COLO829 (cell line): ENCODE data around the gene AMZ2.
"Not testable (repeated sequence)": the region's sequence is repeated elsewhere in the genome, so short reads cannot be mapped to it uniquely, and the experiment has no call there.

Experiments
- DNase-seq: peaks from one replicate; pipeline ENCODE4 v3.0.0; 2012; ENCODE audit warnings: low spot score

AMZ2 gene

GRCh38 chr17:68253426-68253825 lies 5.6 kb downstream of the AMZ2 start:
- not testable (repeated sequence) for DNase-seq

- DNase-seq, result no peak
Observed at GRCh38 chr17:68255151-68255550, 7.3 kb downstream of the AMZ2 start.

- no peak for DNase-seq
Observed at GRCh38 chr17:68255731-68256538, 8.1 kb downstream of the AMZ2 start.

DNA sequence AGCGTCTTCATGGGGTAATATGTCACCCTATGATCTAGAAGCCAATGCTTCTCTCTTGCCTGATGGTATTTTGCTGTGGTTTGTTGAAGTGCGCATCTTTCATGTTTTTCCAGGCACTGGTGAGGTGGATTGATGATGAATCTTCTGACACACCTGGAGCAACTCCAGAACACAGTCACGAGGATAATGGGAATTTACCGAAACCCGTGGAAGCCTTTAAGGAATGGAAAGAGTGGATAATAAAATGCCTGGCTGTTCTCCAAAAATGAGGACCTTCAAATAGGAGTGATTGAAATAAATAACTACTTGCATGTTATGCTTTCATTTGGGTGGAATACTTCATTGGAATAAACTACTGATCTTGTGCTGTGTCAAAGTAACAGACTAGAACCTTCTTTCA lies 8.9 kb downstream of the AMZ2 start:
- DNase-seq, result not testable (repeated sequence)

GRCh38 chr17:68257934-68258333 lies 10.1 kb downstream of the AMZ2 start:
- no peak for DNase-seq

GRCh38 chr17:68258890-68259647 lies 11.2 kb downstream of the AMZ2 start:
- not testable (repeated sequence) for DNase-seq

- not testable (repeated sequence) for DNase-seq
Observed at GRCh38 chr17:68259648-68259951, 11.8 kb downstream of the AMZ2 start.

DNA sequence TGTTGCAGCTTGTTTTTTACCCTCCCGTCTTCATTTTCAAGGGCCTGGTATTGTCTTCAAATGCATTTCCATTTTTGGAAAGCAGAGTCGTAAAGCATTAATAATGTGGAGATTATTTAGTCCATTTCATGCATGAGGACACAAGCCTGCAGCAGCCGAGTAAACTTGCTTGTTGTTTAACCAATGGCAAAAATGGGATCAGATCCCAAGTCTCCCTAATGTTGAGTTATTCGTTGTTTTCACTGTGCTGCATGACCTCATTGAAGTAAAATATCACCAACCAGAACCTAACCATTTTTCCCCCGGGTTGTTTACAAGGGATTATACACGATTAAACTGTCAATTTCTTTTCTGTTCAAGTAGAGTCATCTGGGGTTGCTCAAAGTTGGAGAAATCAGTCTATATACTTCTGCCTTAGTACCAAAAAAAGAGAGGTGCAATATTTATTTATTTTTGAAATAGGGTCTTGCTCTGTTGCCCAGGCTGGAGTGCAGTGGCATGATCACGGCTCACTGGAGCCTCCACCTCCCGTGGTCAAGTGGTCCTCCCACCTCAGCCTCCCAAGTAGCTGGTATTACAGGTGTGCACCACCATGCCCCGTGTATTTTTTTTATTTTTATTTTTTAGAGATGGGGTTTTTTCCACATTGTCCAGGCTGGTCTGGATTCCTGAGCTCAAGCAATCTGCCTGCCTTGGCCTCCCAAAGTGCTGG lies 12.4 kb downstream of the AMZ2 start:
- DNase-seq, result no peak

DNA sequence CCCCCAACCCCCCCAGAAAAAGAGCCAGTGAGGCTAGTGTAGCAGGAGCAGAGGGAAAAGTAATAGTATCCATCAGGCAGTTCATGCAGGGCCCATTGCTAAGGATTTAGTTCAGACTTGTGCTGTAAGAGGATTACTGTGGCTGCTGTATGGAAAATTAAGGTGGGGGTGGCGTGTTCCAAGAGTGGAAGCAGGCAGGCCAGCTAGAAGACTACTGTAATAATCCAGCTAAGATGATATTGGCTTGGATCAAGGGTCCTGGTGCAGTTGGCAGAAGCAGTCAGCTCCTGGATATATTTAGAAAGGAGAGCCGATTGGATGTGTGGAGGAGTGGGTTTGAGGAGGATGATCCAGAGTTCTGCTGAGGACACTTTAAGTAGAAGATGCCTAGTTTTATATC lies 14.6 kb downstream of the AMZ2 start:
- DNase-seq, result not testable (repeated sequence)

DNA sequence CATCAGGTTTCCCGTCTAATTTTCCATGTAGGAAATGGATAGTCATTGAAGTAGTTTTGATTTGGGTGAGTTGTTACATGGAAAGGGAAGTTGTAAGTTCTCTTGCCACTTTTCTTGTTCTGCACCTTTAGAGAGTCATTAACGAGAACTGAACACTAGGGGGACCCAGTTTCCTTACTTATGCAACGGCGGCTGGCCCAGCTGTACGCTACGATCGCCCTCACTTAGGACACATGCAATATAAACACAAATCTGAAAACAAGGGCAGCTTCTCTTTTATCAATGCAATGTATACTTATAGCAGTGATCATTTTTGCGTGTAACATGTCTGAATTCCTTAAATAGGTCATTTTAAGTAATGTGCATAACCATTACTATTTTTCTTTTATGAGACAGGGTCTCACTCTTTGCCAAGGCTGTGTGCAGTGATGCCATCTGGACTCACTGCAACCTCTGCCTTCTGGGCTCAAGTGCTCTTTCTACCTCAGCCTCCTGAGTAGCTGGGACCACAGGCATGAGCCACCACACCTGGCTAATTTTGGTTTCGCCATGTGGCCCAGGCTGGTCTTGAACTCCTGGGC lies 15.3 kb downstream of the AMZ2 start:
- peak; percentile 25 for DNase-seq

- not testable (repeated sequence) for DNase-seq
Observed at GRCh38 chr17:68265833-68266232, 18.0 kb downstream of the AMZ2 start.

- no peak for DNase-seq
Observed at GRCh38 chr17:68273722-68274121, 25.9 kb downstream of the AMZ2 start.

DNA sequence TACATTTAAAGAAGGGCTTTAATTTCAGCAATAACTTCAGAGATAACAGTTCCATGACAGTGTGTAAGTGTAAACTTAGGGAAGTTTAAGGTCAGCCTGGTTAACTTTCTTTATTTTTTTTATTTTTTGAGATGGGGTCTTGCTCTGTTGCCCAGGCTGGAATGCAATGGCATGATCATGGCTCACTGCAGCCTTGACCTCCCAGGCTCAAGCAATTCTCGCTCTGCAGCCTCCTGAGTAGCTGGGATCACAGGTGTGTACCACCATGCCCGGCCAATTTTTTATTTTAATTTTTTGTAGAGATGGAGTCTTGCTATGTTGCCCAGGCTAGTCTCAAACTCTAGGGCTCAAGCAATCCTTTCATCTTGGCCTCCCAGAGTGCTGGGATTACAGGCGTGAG lies 28.5 kb downstream of the AMZ2 start:
- not testable (repeated sequence) for DNase-seq

DNA sequence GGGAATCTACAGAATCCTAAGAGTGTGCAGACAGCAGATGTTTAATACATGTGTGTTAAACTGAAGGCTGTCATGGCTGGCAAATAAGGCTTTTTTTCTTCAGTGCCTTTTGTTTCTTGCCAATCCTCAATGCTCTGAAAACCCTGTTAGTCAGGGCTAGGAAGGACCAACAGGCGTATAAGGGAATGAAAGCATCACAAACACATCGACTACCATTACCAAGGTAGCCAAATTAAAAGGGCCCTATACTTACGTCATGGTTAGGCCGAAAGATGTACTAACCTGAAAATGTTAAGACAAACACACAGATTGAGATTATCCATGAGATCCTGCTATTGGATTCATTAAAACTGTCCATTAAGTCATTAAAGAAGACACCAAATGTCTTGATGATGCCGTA lies 30.0 kb downstream of the AMZ2 start:
- no peak for DNase-seq

DNA sequence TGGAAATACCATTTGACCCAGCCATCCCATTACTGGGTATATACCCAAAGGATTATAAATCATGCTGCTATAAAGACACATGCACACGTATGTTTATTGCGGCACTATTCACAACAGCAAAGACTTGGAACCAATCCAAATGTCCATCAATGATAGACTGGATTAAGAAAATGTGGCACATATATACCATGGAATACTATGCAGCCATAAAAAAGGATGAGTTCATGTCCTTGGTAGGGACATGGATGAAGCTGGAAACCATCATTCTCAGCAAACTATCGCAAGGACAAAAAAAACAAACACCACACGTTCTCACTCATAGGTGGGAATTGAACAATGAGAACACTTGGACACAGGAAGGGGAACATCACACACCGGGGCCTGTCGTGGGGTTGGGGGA lies 34.1 kb downstream of the AMZ2 start:
- not testable (repeated sequence) for DNase-seq

DNA sequence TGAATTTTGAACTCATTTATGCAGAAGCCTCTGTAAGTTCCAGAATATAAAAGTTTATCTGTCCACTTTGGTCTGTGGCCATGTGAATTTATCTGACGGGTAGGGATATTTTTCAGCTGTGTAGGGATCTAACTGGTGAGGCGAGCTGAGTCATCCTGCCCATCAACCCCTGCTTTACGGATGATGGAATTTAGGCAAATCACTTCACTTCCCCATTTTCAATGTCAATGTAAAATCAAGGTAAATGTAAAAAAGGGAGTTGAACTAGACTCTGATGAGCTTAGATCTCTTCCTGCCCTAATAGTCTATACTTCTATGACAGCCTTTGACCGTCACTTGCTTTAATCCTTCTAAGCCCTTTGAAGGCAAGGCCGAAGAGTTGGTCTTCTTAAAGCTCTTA lies 40.5 kb downstream of the AMZ2 start:
- DNase-seq, result no peak

- no peak for DNase-seq
Observed at GRCh38 chr17:68288804-68289203, 41.0 kb downstream of the AMZ2 start.

- no peak for DNase-seq
Observed at GRCh38 chr17:68289473-68289872, 41.6 kb downstream of the AMZ2 start.

GRCh38 chr17:68289936-68290267 lies 42.1 kb downstream of the AMZ2 start:
- no peak for DNase-seq

DNA sequence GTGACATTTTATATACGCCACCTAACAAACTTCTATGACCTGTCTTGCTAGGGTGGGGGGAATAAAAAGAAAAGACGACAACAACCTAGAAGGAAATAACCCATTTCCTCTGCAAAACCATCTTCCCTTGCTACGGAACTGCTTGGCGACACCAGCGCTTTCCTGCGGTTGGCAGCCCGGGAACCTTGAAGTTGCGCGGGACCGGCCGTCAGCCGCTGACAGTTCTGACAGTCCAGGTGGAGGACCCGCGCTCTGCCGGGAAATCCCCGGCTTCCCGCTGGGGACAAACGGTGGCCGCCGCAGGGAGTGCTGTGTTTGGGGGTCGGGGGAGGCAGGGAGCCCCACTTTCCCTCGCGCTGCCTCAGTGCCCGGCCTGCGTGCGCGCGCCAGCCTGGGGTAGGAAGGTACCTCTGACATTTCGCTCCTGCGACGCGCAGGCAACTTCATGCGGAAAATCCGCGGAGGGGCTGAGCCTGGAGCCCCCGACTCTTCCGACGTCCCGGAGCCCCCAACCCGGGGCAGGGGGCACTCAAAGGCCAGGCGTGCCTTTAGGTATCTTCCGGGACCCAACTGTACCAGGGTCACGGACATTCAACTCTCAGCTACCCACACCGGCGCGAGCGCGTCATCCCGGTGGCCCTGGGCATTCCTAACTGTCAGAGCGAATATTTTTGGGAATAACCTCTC lies 42.6 kb downstream of the AMZ2 start:
- no peak for DNase-seq

DNA sequence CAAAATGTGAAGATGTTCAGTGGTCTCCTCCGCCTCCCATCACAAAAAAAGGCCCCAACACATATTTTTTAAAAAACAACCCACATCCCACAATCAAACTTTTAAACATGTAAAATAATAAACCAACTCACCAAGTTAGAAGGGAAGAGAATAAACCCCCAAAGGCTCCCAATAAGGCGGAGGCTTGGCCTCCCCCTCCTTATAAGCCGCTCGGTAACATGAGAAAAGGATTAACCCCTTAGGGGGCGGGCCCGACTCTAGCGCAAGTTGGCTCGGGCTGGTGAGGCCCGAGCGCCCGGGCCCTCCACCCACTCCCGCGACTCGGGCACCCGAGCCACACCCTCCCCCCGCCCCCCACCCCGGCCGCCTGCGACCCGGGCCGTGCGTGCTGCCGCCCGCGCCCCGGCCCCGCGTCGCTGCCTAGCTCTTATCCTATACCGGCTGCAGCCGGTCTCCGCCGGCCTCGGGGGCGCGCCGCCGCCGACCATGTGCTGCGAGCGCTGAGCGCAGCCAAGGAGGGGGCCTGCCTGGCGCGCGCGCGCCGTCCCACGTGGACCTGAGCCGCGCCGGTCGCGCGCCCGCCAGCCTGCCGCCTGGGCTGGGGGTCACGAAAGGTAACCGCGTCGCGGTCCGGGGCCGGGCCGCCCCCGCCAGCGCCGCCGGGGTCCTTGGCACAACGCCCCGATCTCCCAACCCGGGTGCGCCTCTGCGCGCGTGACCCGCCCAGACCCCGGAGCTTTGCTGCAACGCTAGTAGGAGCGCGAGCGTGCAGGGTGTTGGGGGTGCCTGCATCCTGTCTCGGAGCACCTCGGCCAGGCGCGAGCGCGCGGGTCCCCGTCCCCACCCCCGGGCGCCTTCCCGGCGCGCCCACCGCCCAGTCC lies 43.4 kb downstream of the AMZ2 start, which contains the start of the genes ARSG and SLC16A6:
TSS of gene ARSG (plus strand) at position 541 of the 881 bp plus-strand sequence. CDS start 15,999 bp downstream, outside the sequence.
TSS of gene SLC16A6 (minus strand) at position 173 of the 881 bp plus-strand sequence. CDS start 12,807 bp downstream, outside the sequence.
- peak; percentile 74 for DNase-seq
